Endothelial cell of umbilical vein (primary cell): ENCODE results near the gene LMO4. TPM values are rescaled to one million over a fixed set of nuclear protein-coding genes. Genes with fewer than 3 reads are reported as not detected.

ENCODE experiments used
- BruUV-seq: library from RNA; stranded (reverse); fragments of 400-500 nt; replicated peaks from 2 replicates; lab custom pipeline; 2021; lab: Mats Ljungman, UMichigan
- CTCF ChIA-PET: fragments of 300-600, 350-600 bp; sonication (Branson Sonifier 250); formaldehyde crosslinking; loops from one replicate; lab custom pipeline; 2021; ENCODE audit warnings: antibody characterized with exemption, inconsistent platforms; lab: Charles Lee
- POLR2A ChIA-PET: fragments of 300-600, 350-600 bp; sonication (Branson Sonifier 250); formaldehyde crosslinking; loops from one replicate; lab custom pipeline; 2021; ENCODE audit warnings: antibody characterized with exemption, inconsistent platforms; lab: Charles Lee
- DNase-seq: peaks from one replicate; pipeline ENCODE4 v3.0.0-alpha.2; 2011; ENCODE audit warnings: low read depth, low spot score
- FAIRE-seq: peaks from 2 replicates; lab custom pipeline; 2011; peaks lifted over from hg19 to GRCh38; lab: Jason Lieb, UNC
- H2AFZ ChIP-seq: 2 replicates; pipeline ENCODE4 v1.6.0; 2012; ENCODE audit warnings: low read depth, low read length, control low read depth, inconsistent platforms
- H3K27ac ChIP-seq: 2 replicates; pipeline ENCODE4 v1.5.1; 2011; ENCODE audit warnings: low read depth, mild to moderate bottlenecking, control low read depth, low read length, moderate library complexity; ENCODE audit not compliant: insufficient read depth
- H3K27me3 ChIP-seq, 2 experiments: 2 replicates each; pipeline versions ENCODE4 v1.6.0 to v1.6.1; 2011; ENCODE audit warnings: low read length in 2 of 2, mixed read lengths in 1 of 2; ENCODE audit not compliant: control insufficient read depth in 2 of 2, insufficient read depth in 2 of 2
- H3K36me3 ChIP-seq, 2 experiments: 2 replicates in 1 of 2; 3 replicates in 1 of 2; pipeline ENCODE4 v1.5.1; 2011; ENCODE audit warnings: low read length in 2 of 2, mild to moderate bottlenecking in 1 of 2, moderate library complexity in 1 of 2; ENCODE audit not compliant: control insufficient read depth in 2 of 2, insufficient read depth in 2 of 2; ENCODE audit errors: extremely low read depth in 1 of 2
- H3K4me1 ChIP-seq: 3 replicates; pipeline ENCODE4 v1.5.1; 2011; ENCODE audit warnings: mild to moderate bottlenecking, low read length; ENCODE audit not compliant: control insufficient read depth, insufficient read depth; ENCODE audit errors: extremely low read depth
- H3K4me2 ChIP-seq: 2 replicates; pipeline ENCODE4 v1.6.1; 2011; ENCODE audit warnings: low read length, control low read depth, mixed read lengths; ENCODE audit not compliant: insufficient read depth
- H3K4me3 ChIP-seq, 3 experiments: fragments of 200-600 bp in 1 of 3; sonication (generic), shearing (Covaris generic) in 1 of 3; replicated peaks in 1 of 3; 2 replicates each; pipeline ENCODE4 v1.5.1; 2011 to 2016; ENCODE audit warnings: control low read depth in 3 of 3, low read length in 3 of 3, mild to moderate bottlenecking in 2 of 3, inconsistent platforms in 1 of 3, low read depth in 1 of 3, moderate library complexity in 1 of 3; ENCODE audit not compliant: insufficient read depth in 1 of 3
- H3K79me2 ChIP-seq: 2 replicates; pipeline ENCODE4 v1.6.0; 2012; ENCODE audit warnings: low read length, inconsistent platforms; ENCODE audit not compliant: control insufficient read depth, insufficient read depth
- H3K9ac ChIP-seq: replicated peaks from 2 replicates; pipeline ENCODE3; 2011; ENCODE audit warnings: low read length, control low read depth; ENCODE audit not compliant: insufficient read depth; ENCODE audit errors: extremely low read depth
- H3K9me1 ChIP-seq: replicated peaks from 3 replicates; pipeline ENCODE4 v1.6.0; 2011; ENCODE audit warnings: mild to moderate bottlenecking, low read length; ENCODE audit not compliant: control insufficient read depth, insufficient read depth; ENCODE audit errors: extremely low read depth
- H3K9me3 ChIP-seq: replicated peaks from 2 replicates; pipeline ENCODE4 v1.5.1; 2012; ENCODE audit warnings: low read length, inconsistent platforms; ENCODE audit not compliant: control insufficient read depth, insufficient read depth
- H4K20me1 ChIP-seq: replicated peaks from 2 replicates; pipeline ENCODE3; 2011; ENCODE audit warnings: mild to moderate bottlenecking, low read length; ENCODE audit not compliant: control insufficient read depth, insufficient read depth; ENCODE audit errors: extremely low read depth
- EZH2 ChIP-seq: IDR thresholded peaks from 2 replicates; pipeline ENCODE4 v1.6.1; 2012; ENCODE audit warnings: borderline replicate concordance, low read depth, mild to moderate bottlenecking, moderate library complexity, low read length, inconsistent platforms; ENCODE audit not compliant: severe bottlenecking
- FOS ChIP-seq: IDR thresholded peaks from 2 replicates; pipeline ENCODE4 v1.6.1; 2011; ENCODE audit warnings: mild to moderate bottlenecking, low read length, moderate library complexity, borderline replicate concordance; ENCODE audit not compliant: insufficient read depth
- GATA2 ChIP-seq: IDR thresholded peaks from 2 replicates; pipeline ENCODE4 v1.7.0; 2011; ENCODE audit warnings: low read depth, mild to moderate bottlenecking, moderate library complexity, mixed read lengths, low read length; ENCODE audit not compliant: insufficient read length, insufficient read depth
- JUN ChIP-seq: IDR thresholded peaks from 2 replicates; pipeline ENCODE4 v1.6.1; 2011; ENCODE audit warnings: borderline replicate concordance, low read depth; ENCODE audit not compliant: insufficient read length, insufficient read depth
- MYC ChIP-seq: IDR thresholded peaks from one replicate; pipeline ENCODE4 v1.6.1; 2011; ENCODE audit warnings: mild to moderate bottlenecking, low read depth, low read length
- POLR2A ChIP-seq: IDR thresholded peaks from 2 replicates; pipeline ENCODE4 v1.6.1; 2012; ENCODE audit warnings: low read depth, mild to moderate bottlenecking, control low read depth, low read length
- POLR2AphosphoS5 ChIP-seq: IDR thresholded peaks from 2 replicates; pipeline ENCODE4 v1.6.1; 2012; ENCODE audit warnings: low read depth, mild to moderate bottlenecking, control low read depth, low read length, moderate library complexity; ENCODE audit not compliant: insufficient read depth
- dilution Hi-C: fragments of 300-500 bp; cut with MboI; formaldehyde crosslinking; loops from one replicate; pipeline ENCODE4 v1.15.0; 2019; ENCODE audit warnings: low sequenced_read_pairs; ENCODE audit not compliant: extremely low pct_ligation_motif_present
- intact Hi-C: fragments of 100-400 bp; cut with micrococcal nuclease; formaldehyde crosslinking; loops from one replicate; pipeline ENCODE4 v1.10.0; 2022
- polyA plus RNA-seq, 4 experiments: library from polyadenylated mRNA; depleted of rRNA in 3 of 4; stranded (reverse) in 3 of 4; unstranded in 1 of 4; fragments of >200 nt; gene quantifications; 2 replicates each; pipeline versions ENCODE4 v1.2.1 to v1.2.3, GENCODE V29; 2011 to 2012; ENCODE audit warnings: missing spikeins in 1 of 4
- total RNA-seq: library from RNA; stranded (reverse); gene quantifications from 2 replicates; pipeline ENCODE4 v1.2.3, GENCODE V29; 2021
- TF ChIP-seq, protein P1 (sequence below), 2 donors: IDR thresholded peaks; 1 replicate in 1 of 2; 2 replicates in 1 of 2; pipeline ENCODE4 v1.5.1; 2011; ENCODE audit warnings: low read length in 2 of 2, mild to moderate bottlenecking in 2 of 2, moderate library complexity in 2 of 2, control low read depth in 1 of 2, inconsistent platforms in 1 of 2, low read depth in 1 of 2; ENCODE audit not compliant: insufficient read depth in 1 of 2; ENCODE audit errors: extremely low read depth in 1 of 2
- TF ChIP-seq, protein P2 (sequence below): IDR thresholded peaks from 2 replicates; pipeline ENCODE4 v1.6.1; 2011; ENCODE audit not compliant: insufficient read depth, insufficient read length

LMO4 gene
- total and polyA plus RNA-seq, 2 donors (not counting 3 experiments of a cell fraction or from before 2014, with no cell fraction given), result 24.8 to 36.6 TPM

DNA sequence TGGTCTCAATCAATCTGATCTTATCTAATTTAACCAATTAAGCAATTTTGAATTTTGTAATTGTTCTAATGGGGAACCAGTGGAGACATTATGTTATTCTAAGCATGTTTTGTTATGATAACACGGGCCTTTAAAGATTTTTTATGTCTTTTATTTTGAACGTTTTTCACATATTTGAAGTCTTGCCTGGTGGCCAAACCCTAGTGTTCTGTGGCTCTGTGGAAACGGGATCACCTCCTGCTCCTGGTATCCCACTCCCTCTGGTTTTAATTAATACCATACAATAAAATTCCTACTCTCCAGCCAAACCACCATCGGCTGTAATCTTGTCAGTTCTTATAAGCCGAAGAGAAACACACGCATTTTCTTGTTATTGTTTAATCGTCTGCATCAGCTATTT lies 22.9 kb upstream of the LMO4 start:
- FAIRE-seq (no peak), DNase-seq (no peak)
- ChIA-PET CTCF (interaction anchor here (1.3 to 2.4 kb wide), 3 partner anchors 13 to 648 kb away, joined by 3 to 7 read pairs (median 5); no protein-coding TSS in a partner anchor), POLR2A (no interaction called here)
- no peak overlapping the region for H3K9ac ChIP-seq
- no peaks in the 10 kb centered on the region for H4K20me1 ChIP-seq
- H3K9me1 ChIP-seq, result no peaks in the 10 kb centered on the region
- H3K4me2 ChIP-seq, result no peak overlapping the region
- intact Hi-C loops, result no loop called here
- H3K79me2 ChIP-seq, result no peaks in the 10 kb centered on the region
- no peak overlapping the region for H3K4me3 ChIP-seq
- TF ChIP-seq, protein P1, sequence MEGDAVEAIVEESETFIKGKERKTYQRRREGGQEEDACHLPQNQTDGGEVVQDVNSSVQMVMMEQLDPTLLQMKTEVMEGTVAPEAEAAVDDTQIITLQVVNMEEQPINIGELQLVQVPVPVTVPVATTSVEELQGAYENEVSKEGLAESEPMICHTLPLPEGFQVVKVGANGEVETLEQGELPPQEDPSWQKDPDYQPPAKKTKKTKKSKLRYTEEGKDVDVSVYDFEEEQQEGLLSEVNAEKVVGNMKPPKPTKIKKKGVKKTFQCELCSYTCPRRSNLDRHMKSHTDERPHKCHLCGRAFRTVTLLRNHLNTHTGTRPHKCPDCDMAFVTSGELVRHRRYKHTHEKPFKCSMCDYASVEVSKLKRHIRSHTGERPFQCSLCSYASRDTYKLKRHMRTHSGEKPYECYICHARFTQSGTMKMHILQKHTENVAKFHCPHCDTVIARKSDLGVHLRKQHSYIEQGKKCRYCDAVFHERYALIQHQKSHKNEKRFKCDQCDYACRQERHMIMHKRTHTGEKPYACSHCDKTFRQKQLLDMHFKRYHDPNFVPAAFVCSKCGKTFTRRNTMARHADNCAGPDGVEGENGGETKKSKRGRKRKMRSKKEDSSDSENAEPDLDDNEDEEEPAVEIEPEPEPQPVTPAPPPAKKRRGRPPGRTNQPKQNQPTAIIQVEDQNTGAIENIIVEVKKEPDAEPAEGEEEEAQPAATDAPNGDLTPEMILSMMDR (IDR thresholded peaks at IDR 0.05; ENCODE audit: extremely low read depth in 1 of 2, insufficient read depth in 1 of 2, low read depth in 1 of 2, low read length in 2 of 2), result no peak
- no peak for TF ChIP-seq GATA2
- TF ChIP-seq POLR2AphosphoS5, result no peak
- TF ChIP-seq POLR2A, result no peak
- no peak for TF ChIP-seq EZH2
- TF ChIP-seq JUN, result no peak
- TF ChIP-seq, protein P2, sequence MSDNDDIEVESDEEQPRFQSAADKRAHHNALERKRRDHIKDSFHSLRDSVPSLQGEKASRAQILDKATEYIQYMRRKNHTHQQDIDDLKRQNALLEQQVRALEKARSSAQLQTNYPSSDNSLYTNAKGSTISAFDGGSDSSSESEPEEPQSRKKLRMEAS, result no peak
- no peak for TF ChIP-seq FOS
- no peak for TF ChIP-seq MYC
- no peaks in the 10 kb centered on the region for H3K4me1 ChIP-seq
- no TSS peak for BruUV-seq
- H3K36me3 ChIP-seq, result no peaks in the 10 kb centered on the region
- peaks cover 5 to 18% of the 10 kb centered on the region in 2 experiments for H3K27me3 ChIP-seq
- H3K27ac ChIP-seq, result no peak overlapping the region
- no peak overlapping the region for H2AFZ ChIP-seq
- H3K9me3 ChIP-seq, result no peaks in the 10 kb centered on the region
- dilution Hi-C loops, result no loop called here
